IMR-90 (cell line): ENCODE data around the gene SPCS3. TPM values are rescaled to one million over a fixed set of nuclear protein-coding genes. Genes with fewer than 3 reads are reported as not detected.

Experiments used
- ATAC-seq: fragments of 200-7000 bp; cut with Tn5 transposase; 2 replicates; pipeline ENCODE4 v1.9.1; 2020; ENCODE audit warnings: low read depth, mild to moderate bottlenecking, moderate library complexity
- BruUV-seq: library from RNA; stranded (reverse); fragments of 400-500 nt; replicated peaks from 2 replicates; lab custom pipeline; 2021; lab: Mats Ljungman, UMichigan
- CTCF ChIA-PET: fragments of 300-600 bp; formaldehyde crosslinking; extraction: SDS; loops from one replicate; lab custom pipeline; 2021; ENCODE audit warnings: antibody characterized with exemption; lab: Yijun Ruan, JAX
- POLR2A ChIA-PET: fragments of 300-600 bp; sonication (Branson Sonifier 250); formaldehyde crosslinking; loops from one replicate; lab custom pipeline; 2022; ENCODE audit warnings: antibody characterized with exemption; ENCODE audit not compliant: unreplicated experiment; lab: Charles Lee
- DNase-seq: peaks from one replicate; pipeline ENCODE4 v3.0.0; 2013
- H2AFZ ChIP-seq: replicated peaks from 2 replicates; pipeline ENCODE3; 2013; ENCODE audit warnings: low read length, mild to moderate bottlenecking; ENCODE audit not compliant: poor library complexity
- H2AK5ac ChIP-seq: 2 replicates; pipeline ENCODE4 v1.6.1; 2013; ENCODE audit warnings: low read depth, low read length, inconsistent platforms
- H2AK9ac ChIP-seq: replicated peaks from 2 replicates; pipeline ENCODE3; 2013; ENCODE audit warnings: mild to moderate bottlenecking, low read depth, low read length, moderate library complexity; ENCODE audit not compliant: poor library complexity
- H2BK120ac ChIP-seq: 2 replicates; pipeline ENCODE4 v1.6.1; 2013; ENCODE audit warnings: low read depth, low read length, inconsistent platforms
- H2BK15ac ChIP-seq: 3 replicates; pipeline ENCODE4 v1.6.1; 2013; ENCODE audit warnings: low read depth, low read length, inconsistent platforms
- H2BK20ac ChIP-seq: 2 replicates; pipeline ENCODE4 v1.6.1; 2013; ENCODE audit warnings: low read depth, mild to moderate bottlenecking, inconsistent platforms, low read length, moderate library complexity
- H2BK5ac ChIP-seq: 2 replicates; pipeline ENCODE4 v1.6.1; 2013; ENCODE audit warnings: mild to moderate bottlenecking, low read depth, low read length, inconsistent platforms; ENCODE audit not compliant: poor library complexity, severe bottlenecking
- H3K14ac ChIP-seq: replicated peaks from 2 replicates; pipeline ENCODE4 v1.6.1; 2013; ENCODE audit warnings: low read depth, low read length, inconsistent platforms
- H3K18ac ChIP-seq: 2 replicates; pipeline ENCODE4 v1.6.1; 2013; ENCODE audit warnings: low read depth, low read length, control low read depth
- H3K23ac ChIP-seq: 2 replicates; pipeline ENCODE4 v1.6.1; 2013; ENCODE audit warnings: low read depth, low read length, inconsistent platforms
- H3K27ac ChIP-seq: 2 replicates; pipeline ENCODE4 v1.5.1; 2013; ENCODE audit warnings: mild to moderate bottlenecking, control low read depth, low read length; ENCODE audit not compliant: insufficient read depth
- H3K27me3 ChIP-seq: 2 replicates; pipeline ENCODE4 v1.6.1; 2013; ENCODE audit warnings: low read length; ENCODE audit not compliant: control insufficient read depth, insufficient read depth
- H3K36me3 ChIP-seq: 2 replicates; pipeline ENCODE4 v1.6.1; 2013; ENCODE audit warnings: low read length, mixed read lengths; ENCODE audit not compliant: control insufficient read depth, insufficient read depth
- H3K4ac ChIP-seq: 2 replicates; pipeline ENCODE4 v1.6.1; 2013; ENCODE audit warnings: low read depth, low read length, inconsistent platforms
- H3K4me1 ChIP-seq: 2 replicates; pipeline ENCODE4 v1.6.1; 2013; ENCODE audit warnings: low read length, mixed read lengths; ENCODE audit not compliant: control insufficient read depth, insufficient read depth
- H3K4me2 ChIP-seq: 2 replicates; pipeline ENCODE4 v1.6.1; 2013; ENCODE audit warnings: low read depth, mild to moderate bottlenecking, control low read depth, low read length, moderate library complexity
- H3K4me3 ChIP-seq: 2 replicates; pipeline ENCODE4 v1.5.1; 2013; ENCODE audit warnings: low read depth, mild to moderate bottlenecking, control low read depth, low read length, moderate library complexity; ENCODE audit not compliant: insufficient read depth
- H3K56ac ChIP-seq: 2 replicates; pipeline ENCODE4 v1.6.1; 2013; ENCODE audit warnings: low read length, inconsistent platforms; ENCODE audit not compliant: insufficient read depth; ENCODE audit errors: extremely low read depth
- H3K79me1 ChIP-seq, 2 experiments: 2 replicates each; pipeline ENCODE4 v1.6.1; 2013; ENCODE audit warnings: low read length in 2 of 2, inconsistent platforms in 1 of 2, low read depth in 1 of 2
- H3K9ac ChIP-seq: 2 replicates; pipeline ENCODE4 v1.6.1; 2013; ENCODE audit warnings: low read depth, low read length, control low read depth
- H3K9me1 ChIP-seq: 2 replicates; pipeline ENCODE4 v1.6.1; 2013; ENCODE audit warnings: low read length, inconsistent platforms; ENCODE audit not compliant: insufficient read depth
- H3K9me3 ChIP-seq: 2 replicates; pipeline ENCODE4 v1.6.1; 2013; ENCODE audit warnings: low read length; ENCODE audit not compliant: control insufficient read depth, insufficient read depth
- H4K20me1 ChIP-seq: 2 replicates; pipeline ENCODE4 v1.6.1; 2013; ENCODE audit warnings: low read length, inconsistent platforms; ENCODE audit not compliant: insufficient read depth
- H4K5ac ChIP-seq: 2 replicates; pipeline ENCODE4 v1.6.1; 2013; ENCODE audit warnings: mild to moderate bottlenecking, low read depth, low read length, control low read depth
- H4K8ac ChIP-seq, 2 experiments: 2 replicates each; pipeline ENCODE4 v1.6.1; 2013; ENCODE audit warnings: low read depth in 2 of 2, low read length in 2 of 2, control low read depth in 1 of 2, inconsistent platforms in 1 of 2
- H4K91ac ChIP-seq: 2 replicates; pipeline ENCODE4 v1.6.1; 2013; ENCODE audit warnings: low read depth, low read length, inconsistent platforms; ENCODE audit not compliant: insufficient read depth
- BHLHE40 ChIP-seq: fragments of 150-350 bp; IDR thresholded peaks from 2 replicates; pipeline ENCODE4 v1.6.1; 2016; ENCODE audit warnings: mild to moderate bottlenecking, low read depth, low read length
- CEBPB ChIP-seq: IDR thresholded peaks from 2 replicates; pipeline ENCODE4 v1.6.1; 2012; ENCODE audit warnings: low read depth, low read length, improper control_type of control experiment
- CTCF ChIP-seq: conservative IDR thresholded peaks from 2 replicates; pipeline ENCODE4 v1.5.1; 2012; ENCODE audit warnings: mild to moderate bottlenecking, low read depth, low read length, improper control_type of control experiment
- ELK1 ChIP-seq: fragments of 150-350 bp; IDR thresholded peaks from 2 replicates; pipeline ENCODE4 v1.6.1; 2016; ENCODE audit warnings: low read depth, mild to moderate bottlenecking, low read length, moderate library complexity, borderline replicate concordance
- MAZ ChIP-seq: IDR thresholded peaks from 2 replicates; pipeline ENCODE4 v1.6.1; 2012; ENCODE audit warnings: low read depth, mild to moderate bottlenecking, low read length, improper control_type of control experiment, moderate library complexity, borderline replicate concordance
- POLR2A ChIP-seq: IDR thresholded peaks from 2 replicates; pipeline ENCODE4 v1.6.1; 2012; ENCODE audit warnings: mild to moderate bottlenecking, low read depth, low read length
- dilution Hi-C: fragments of 300-500 bp; cut with HindIII; formaldehyde crosslinking; loops from one replicate; pipeline ENCODE4 v1.14.3; 2018; ENCODE audit warnings: low sequenced_read_pairs; ENCODE audit not compliant: unreplicated experiment
- in situ Hi-C: fragments of 300-500 bp; cut with MboI; formaldehyde crosslinking; loops from 3 replicates; pipeline ENCODE4 v1.14.3; 2019; ENCODE audit warnings: low sequenced_read_pairs, inconsistent platforms, mixed read lengths
- intact Hi-C: fragments of 100-400 bp; cut with micrococcal nuclease; formaldehyde crosslinking; loops from 2 replicates; pipeline ENCODE4 v1.10.0; 2022
- polyA plus RNA-seq, 3 experiments: library from polyadenylated mRNA; depleted of rRNA; stranded (reverse); fragments of >200 nt; gene quantifications; 2 replicates each; pipeline ENCODE4 v1.2.3, GENCODE V29; 2012; ENCODE audit warnings: low replicate concordance in 1 of 3
- total RNA-seq: library from RNA; depleted of rRNA; stranded (reverse); fragments of >200 nt; gene quantifications from 2 replicates; pipeline ENCODE4 v1.2.3, GENCODE V29; 2012

The SPCS3 gene
- total and polyA plus RNA-seq, 2 of the 4 experiments (the other 2 are of a cell fraction): 41.6 to 77.4 TPM

GRCh38 chr4:176288020-176288419, 31.7 kb upstream of the SPCS3 start:
- no TSS peak for BruUV-seq
- Histone ChIP-seq H2BK20ac (0 out of 2 replicates have a peak overlapping the region, but pooled peaks have one; percentile 24), H4K5ac (no peak overlapping the region), H3K56ac (no peak overlapping the region), H3K36me3 (no peaks in the 10 kb centered on the region), H3K9me3 (no peaks in the 10 kb centered on the region), H2AK9ac (no peak overlapping the region), H4K91ac (0 out of 2 replicates have a peak overlapping the region, but pooled peaks have one; percentile 4), H2AFZ (no peak overlapping the region), H3K23ac (no peak overlapping the region), H3K9ac (no peak overlapping the region), H3K4me2 (no peak overlapping the region), H3K9me1 (no peaks in the 10 kb centered on the region), H3K27ac (no peak overlapping the region), H4K8ac (no peak overlapping the region), H3K79me1 (no peaks in the 10 kb centered on the region), H2BK120ac (no peak overlapping the region), H3K4me3 (no peak overlapping the region), H3K4me1 (peaks cover 6% of the 10 kb centered on the region), H3K18ac (no peak overlapping the region), H2AK5ac (no peak overlapping the region), H4K20me1 (no peaks in the 10 kb centered on the region), H2BK15ac (no peak overlapping the region), H3K4ac (no peak overlapping the region), H3K27me3 (no peaks in the 10 kb centered on the region), H2BK5ac (no peak overlapping the region), H3K14ac (no peak overlapping the region)
- dilution Hi-C loops: no loop called here
- no peak for DNase-seq
- TF ChIP-seq POLR2A (no peak), BHLHE40 (no peak), MAZ (no peak), CEBPB (no peak), CTCF (no peak), ELK1 (no peak)
- ChIA-PET POLR2A (no interaction called here), CTCF (interaction anchor here (0.7 kb wide), 1 partner anchor 23 kb away, joined by 3 read pairs; no protein-coding TSS in a partner anchor)
- no peak for ATAC-seq
- intact Hi-C loops: no loop called here
- in situ Hi-C loops: no loop called here
